Upper lobe of left lung (tissue), 6 donors: ENCODE measurements around the gene EYS. TPM values are rescaled to one million over a fixed set of nuclear protein-coding genes. Genes with fewer than 3 reads are reported as not detected.

ENCODE experiments used
- ATAC-seq, 2 donors: fragments of 200-7000 bp; cut with Tn5 transposase; one replicate each; pipeline ENCODE4 v1.9.1; 2022; ENCODE audit warnings: mild to moderate bottlenecking in 2 of 2, moderate library complexity in 2 of 2; ENCODE audit not compliant: low FRiP score in 2 of 2
- DNase-seq, 2 donors: peaks; one replicate each; pipeline ENCODE4 v3.0.0-alpha.2; 2019 to 2020
- H3K27ac ChIP-seq, 4 donors: fragments of 200-600 bp; sonication (generic); one replicate each; pipeline ENCODE4 v1.5.1; 2016 to 2019
- H3K27me3 ChIP-seq, 4 donors: fragments of 200-600 bp; sonication (generic); one replicate each; pipeline ENCODE4 v1.5.1; 2017 to 2019
- H3K36me3 ChIP-seq, 4 donors: fragments of 200-600 bp; sonication (generic); one replicate each; pipeline ENCODE4 v1.5.1; 2016 to 2019
- H3K4me1 ChIP-seq, 4 donors: fragments of 200-600 bp; sonication (generic); one replicate each; pipeline ENCODE4 v1.5.1; 2018 to 2019
- H3K4me3 ChIP-seq, 4 donors: fragments of 200-600 bp; sonication (generic); one replicate each; pipeline ENCODE4 v1.5.1; 2017 to 2019; ENCODE audit warnings: mild to moderate bottlenecking in 2 of 4, moderate library complexity in 1 of 4
- H3K9me3 ChIP-seq, 4 donors: fragments of 200-600 bp; sonication (generic); one replicate each; pipeline ENCODE4 v1.5.1; 2018 to 2019
- EP300 ChIP-seq, 4 donors: sonication (generic); formaldehyde crosslinking; IDR thresholded peaks; one replicate each; pipeline ENCODE4 v1.5.1; 2017; ENCODE audit warnings: antibody characterized with exemption in 4 of 4, control low read depth in 2 of 4
- POLR2A ChIP-seq, 4 donors: fragments of 450-650 bp; IDR thresholded peaks; one replicate each; pipeline ENCODE4 v1.5.1; 2016 to 2017; ENCODE audit warnings: antibody characterized with exemption in 4 of 4, mild to moderate bottlenecking in 2 of 4
- POLR2AphosphoS5 ChIP-seq, 2 donors: sonication (generic); formaldehyde crosslinking; IDR thresholded peaks; one replicate each; pipeline ENCODE4 v1.5.1; 2017; ENCODE audit warnings: antibody characterized with exemption in 2 of 2
- WGBS, 2 donors: methylation state at CpG; one replicate each; pipeline ENCODE4 v1.1.5; 2017 to 2018; 5-methylcytosine and 5-hydroxymethylcytosine counted together
- total RNA-seq, 6 donors: library from RNA; depleted of rRNA in 4 of 6; stranded (reverse); fragments of >200 nt in 4 of 6; gene quantifications; one replicate each; pipeline versions ENCODE4 v1.1.0 to v1.2.1, GENCODE V29; 2016 to 2021
- TF ChIP-seq, protein P1 (sequence below), 6 experiments: fragments of 450-650 bp in 4 of 6; fragments of 200-600 bp in 2 of 6; sonication (generic) in 2 of 6; IDR thresholded peaks; one replicate each; pipeline ENCODE4 v1.5.1; 2016 to 2019; ENCODE audit warnings: antibody characterized with exemption in 6 of 6
- donor health status: DM: no; HTN: no; CAD: no; lungs with moderate emphysema.
- donor health status: DM: no; HTN: yes; CAD: no; lungs with severe emphysema.

EYS gene
- total RNA-seq, 6 donors from 2014 or later, result under 0.01 to 0.46 (median 0.28) TPM; not detected in 2

DNA sequence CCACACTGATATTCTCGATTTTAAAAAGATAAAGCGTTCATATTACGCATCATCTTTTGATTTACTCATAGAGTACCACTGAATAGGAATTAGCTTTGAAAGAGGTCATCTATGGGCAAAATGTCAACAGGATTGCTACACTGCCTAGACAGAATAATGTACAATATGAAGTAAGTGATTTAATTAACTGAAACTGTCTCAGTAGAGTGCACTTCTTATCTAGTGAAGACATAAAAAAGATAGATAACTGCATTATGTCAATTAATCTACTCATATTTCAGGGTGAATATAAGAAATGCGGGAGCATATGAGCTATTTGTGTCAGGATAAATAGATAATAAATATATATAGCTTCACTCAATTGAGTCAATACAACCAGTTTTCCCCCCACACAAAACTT lies 723.9 kb downstream of the EYS start:
- H3K36me3 ChIP-seq, result no peaks in the 10 kb centered on the region
- no peak for TF ChIP-seq POLR2AphosphoS5 (IDR thresholded peaks at IDR 0.05)
- TF ChIP-seq, protein P1, sequence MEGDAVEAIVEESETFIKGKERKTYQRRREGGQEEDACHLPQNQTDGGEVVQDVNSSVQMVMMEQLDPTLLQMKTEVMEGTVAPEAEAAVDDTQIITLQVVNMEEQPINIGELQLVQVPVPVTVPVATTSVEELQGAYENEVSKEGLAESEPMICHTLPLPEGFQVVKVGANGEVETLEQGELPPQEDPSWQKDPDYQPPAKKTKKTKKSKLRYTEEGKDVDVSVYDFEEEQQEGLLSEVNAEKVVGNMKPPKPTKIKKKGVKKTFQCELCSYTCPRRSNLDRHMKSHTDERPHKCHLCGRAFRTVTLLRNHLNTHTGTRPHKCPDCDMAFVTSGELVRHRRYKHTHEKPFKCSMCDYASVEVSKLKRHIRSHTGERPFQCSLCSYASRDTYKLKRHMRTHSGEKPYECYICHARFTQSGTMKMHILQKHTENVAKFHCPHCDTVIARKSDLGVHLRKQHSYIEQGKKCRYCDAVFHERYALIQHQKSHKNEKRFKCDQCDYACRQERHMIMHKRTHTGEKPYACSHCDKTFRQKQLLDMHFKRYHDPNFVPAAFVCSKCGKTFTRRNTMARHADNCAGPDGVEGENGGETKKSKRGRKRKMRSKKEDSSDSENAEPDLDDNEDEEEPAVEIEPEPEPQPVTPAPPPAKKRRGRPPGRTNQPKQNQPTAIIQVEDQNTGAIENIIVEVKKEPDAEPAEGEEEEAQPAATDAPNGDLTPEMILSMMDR (IDR thresholded peaks at IDR 0.05), result no peak
- TF ChIP-seq POLR2A (IDR thresholded peaks at IDR 0.05), result no peak
- TF ChIP-seq EP300 (IDR thresholded peaks at IDR 0.05), result no peak
- no peak for ATAC-seq
- H3K27ac ChIP-seq, result no peak overlapping the region
- WGBS, 2 donors, result 92 to 95% methylated on average over 4 of the region's 4 CpGs
- H3K4me3 ChIP-seq, result no peak overlapping the region
- DNase-seq, result no peak
- H3K9me3 ChIP-seq, result no peaks in the 10 kb centered on the region
- H3K4me1 ChIP-seq, result no peaks in the 10 kb centered on the region
- no peaks in the 10 kb centered on the region for H3K27me3 ChIP-seq

DNA sequence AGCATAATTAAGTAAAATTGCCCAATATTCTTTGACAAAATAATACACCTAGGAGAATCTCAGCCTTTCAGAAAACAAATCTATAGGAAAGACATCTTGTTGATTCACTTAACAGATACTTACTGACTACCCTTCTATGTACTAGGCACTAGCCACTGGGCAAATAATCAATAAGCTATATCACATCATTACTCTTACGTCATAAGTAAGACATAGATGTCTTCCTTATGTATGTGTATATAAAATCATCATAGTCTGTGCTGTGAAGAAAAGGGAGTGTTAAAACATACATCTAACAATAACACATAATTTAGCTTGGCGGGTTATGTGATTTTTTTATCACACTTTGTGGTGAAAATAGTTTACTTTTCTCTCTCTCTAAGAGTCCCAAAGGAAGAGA lies 733.9 kb downstream of the EYS start:
- no peaks in the 10 kb centered on the region for H3K36me3 ChIP-seq
- no peak for DNase-seq
- ATAC-seq, result no peak
- no peaks in the 10 kb centered on the region for H3K27me3 ChIP-seq
- H3K9me3 ChIP-seq, result no peaks in the 10 kb centered on the region
- no peaks in the 10 kb centered on the region for H3K4me1 ChIP-seq
- TF ChIP-seq, protein P1 (IDR thresholded peaks at IDR 0.05), result no peak
- no peak for TF ChIP-seq EP300 (IDR thresholded peaks at IDR 0.05)
- no peak for TF ChIP-seq POLR2AphosphoS5 (IDR thresholded peaks at IDR 0.05)
- no peak for TF ChIP-seq POLR2A (IDR thresholded peaks at IDR 0.05)
- no peak overlapping the region for H3K4me3 ChIP-seq
- H3K27ac ChIP-seq, result no peak overlapping the region
- 69 to 73% methylated on average over 2 of the region's 2 CpGs for WGBS, 2 donors

DNA sequence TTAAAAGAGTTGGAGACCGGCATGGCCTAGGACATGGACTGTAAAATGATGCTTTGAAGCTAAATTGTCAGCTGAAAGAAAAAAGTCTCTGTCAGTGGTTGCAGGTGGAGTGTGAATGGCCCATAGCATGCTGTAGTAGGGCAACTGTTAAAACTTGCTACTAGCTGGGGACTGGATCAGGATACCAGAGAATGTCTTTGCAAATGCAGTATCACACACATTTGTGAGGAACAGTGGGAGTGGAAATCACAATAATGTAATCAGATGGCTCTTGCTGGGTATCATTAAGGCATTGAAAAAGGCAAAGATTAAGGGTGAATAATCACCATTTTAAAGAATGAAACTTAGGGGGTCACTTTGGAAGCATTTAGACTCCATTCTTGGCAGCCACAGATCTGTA lies 737.9 kb downstream of the EYS start:
- 46 to 67% methylated on average over 1 of the region's 1 CpG for WGBS, 2 donors
- no peaks in the 10 kb centered on the region for H3K27me3 ChIP-seq
- no peak overlapping the region for H3K4me3 ChIP-seq
- TF ChIP-seq POLR2A (IDR thresholded peaks at IDR 0.05) (no peak), POLR2AphosphoS5 (IDR thresholded peaks at IDR 0.05) (no peak), EP300 (IDR thresholded peaks at IDR 0.05) (no peak)
- TF ChIP-seq, protein P1 (IDR thresholded peaks at IDR 0.05), result no peak
- H3K36me3 ChIP-seq, result no peaks in the 10 kb centered on the region
- no peaks in the 10 kb centered on the region for H3K4me1 ChIP-seq
- no peaks in the 10 kb centered on the region for H3K9me3 ChIP-seq
- ATAC-seq (no peak), DNase-seq (no peak)
- H3K27ac ChIP-seq, result no peak overlapping the region

DNA sequence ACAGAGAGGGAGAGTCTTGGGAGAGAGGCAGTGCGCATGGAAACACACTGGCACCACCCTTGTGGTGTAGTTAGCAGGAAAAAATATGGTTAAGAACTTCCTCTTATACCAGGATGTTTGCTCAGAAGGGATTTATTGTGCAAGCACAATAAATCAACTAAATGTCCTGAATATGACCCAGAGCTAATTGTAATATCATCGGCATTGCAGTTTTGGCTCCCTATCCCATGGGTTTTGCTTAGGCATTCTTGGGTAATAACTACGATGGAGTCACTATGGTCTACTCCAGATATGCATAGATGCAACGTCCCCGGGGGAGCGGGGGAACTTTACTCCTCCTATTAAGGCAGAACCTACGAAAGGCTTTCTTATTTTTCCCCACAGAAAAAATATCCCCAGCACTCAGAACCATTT lies 751.6 kb downstream of the EYS start:
- Histone ChIP-seq H3K9me3 (no peaks in the 10 kb centered on the region), H3K4me1 (no peaks in the 10 kb centered on the region), H3K4me3 (no peak overlapping the region), H3K36me3 (no peaks in the 10 kb centered on the region), H3K27me3 (no peaks in the 10 kb centered on the region), H3K27ac (no peak overlapping the region)
- 43 to 63% methylated on average over 7 of the region's 7 CpGs for WGBS, 2 donors
- ATAC-seq (no peak), DNase-seq (no peak)
- no peak for TF ChIP-seq EP300 (IDR thresholded peaks at IDR 0.05)
- TF ChIP-seq POLR2A (IDR thresholded peaks at IDR 0.05), result no peak
- TF ChIP-seq POLR2AphosphoS5 (IDR thresholded peaks at IDR 0.05), result no peak
- TF ChIP-seq, protein P1 (IDR thresholded peaks at IDR 0.05), result no peak

DNA sequence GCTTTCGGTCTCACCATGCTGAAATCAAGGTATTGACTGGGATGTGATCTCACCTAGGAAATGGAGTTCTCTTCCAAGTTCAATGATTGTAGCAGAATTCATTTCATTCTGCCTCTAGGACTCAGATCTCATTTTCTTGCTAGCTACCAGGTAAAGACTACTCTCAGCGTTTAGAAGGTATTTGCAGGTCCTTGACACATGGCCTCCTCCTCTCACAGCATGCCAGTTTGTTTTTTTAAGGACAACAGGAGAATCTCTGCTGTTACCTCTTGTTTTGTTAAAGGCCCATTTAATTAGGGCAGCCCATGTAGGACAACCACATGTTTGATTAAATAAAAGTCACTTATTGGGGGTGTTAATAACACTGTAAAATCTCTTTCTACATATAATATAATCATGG lies 757.8 kb downstream of the EYS start:
- no peak overlapping the region for H3K4me3 ChIP-seq
- no peaks in the 10 kb centered on the region for H3K36me3 ChIP-seq
- no peaks in the 10 kb centered on the region for H3K27me3 ChIP-seq
- no peak overlapping the region for H3K27ac ChIP-seq
- H3K4me1 ChIP-seq, result no peaks in the 10 kb centered on the region
- no peaks in the 10 kb centered on the region for H3K9me3 ChIP-seq
- ATAC-seq, result no peak
- WGBS, 2 donors, result 54 to 65% methylated on average over 2 of the region's 2 CpGs
- no peak for DNase-seq
- TF ChIP-seq POLR2AphosphoS5 (IDR thresholded peaks at IDR 0.05), result no peak
- TF ChIP-seq, protein P1 (IDR thresholded peaks at IDR 0.05), result no peak
